ENCODE data around the gene MED28.

The MED28 gene

DNA sequence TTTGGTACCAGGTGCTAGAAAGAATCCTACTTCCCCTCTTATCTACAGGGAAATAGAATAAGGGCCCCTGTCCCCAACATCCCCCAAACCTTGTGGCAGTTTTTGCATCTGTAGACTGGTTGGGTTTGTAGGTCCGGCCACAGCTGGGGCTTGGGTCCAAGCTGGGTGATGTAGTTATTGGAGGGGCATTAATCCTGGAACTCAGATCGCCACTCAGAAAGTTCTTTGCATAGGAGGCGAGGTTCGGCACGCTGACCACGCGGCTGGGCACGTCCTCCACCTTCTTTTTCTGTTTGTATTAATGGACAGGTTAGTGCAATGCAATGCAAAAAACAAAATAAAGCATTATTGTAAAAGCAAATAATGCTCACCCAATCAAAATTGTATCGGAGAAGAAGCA is 19.2 kb downstream of the MED28 start (continued):
- TF ChIP-seq, protein P1, sequence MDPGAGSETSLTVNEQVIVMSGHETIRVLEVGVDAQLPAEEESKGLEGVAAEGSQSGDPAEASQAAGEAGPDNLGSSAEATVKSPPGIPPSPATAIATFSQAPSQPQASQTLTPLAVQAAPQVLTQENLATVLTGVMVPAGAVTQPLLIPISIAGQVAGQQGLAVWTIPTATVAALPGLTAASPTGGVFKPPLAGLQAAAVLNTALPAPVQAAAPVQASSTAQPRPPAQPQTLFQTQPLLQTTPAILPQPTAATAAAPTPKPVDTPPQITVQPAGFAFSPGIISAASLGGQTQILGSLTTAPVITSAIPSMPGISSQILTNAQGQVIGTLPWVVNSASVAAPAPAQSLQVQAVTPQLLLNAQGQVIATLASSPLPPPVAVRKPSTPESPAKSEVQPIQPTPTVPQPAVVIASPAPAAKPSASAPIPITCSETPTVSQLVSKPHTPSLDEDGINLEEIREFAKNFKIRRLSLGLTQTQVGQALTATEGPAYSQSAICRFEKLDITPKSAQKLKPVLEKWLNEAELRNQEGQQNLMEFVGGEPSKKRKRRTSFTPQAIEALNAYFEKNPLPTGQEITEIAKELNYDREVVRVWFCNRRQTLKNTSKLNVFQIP (CRISPR knock-in tag; IDR thresholded peaks at IDR 0.05; ENCODE audit: borderline replicate concordance, low read depth): no peak

DNA sequence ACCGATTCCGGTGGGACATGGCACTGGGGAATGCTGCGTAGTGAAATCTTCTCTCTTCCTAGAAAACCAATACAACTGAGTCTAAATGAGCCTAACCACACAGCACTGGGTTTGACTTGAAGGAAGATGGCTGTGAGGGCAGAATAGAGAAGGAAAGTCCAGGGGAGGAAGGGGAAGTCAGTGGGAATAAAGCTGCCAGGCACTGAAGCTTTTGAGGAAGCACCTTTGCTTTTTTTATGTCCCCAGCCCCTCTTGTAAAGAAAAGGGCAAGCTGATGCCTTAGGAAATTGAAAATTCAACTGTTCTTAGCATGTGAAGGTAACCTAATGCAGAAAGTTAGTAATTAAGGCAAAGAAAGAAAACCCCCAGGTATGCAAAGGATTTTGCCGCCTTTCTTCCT is 20.6 kb downstream of the MED28 start:
- no peak for ATAC-seq
- TF ChIP-seq SNAI2 (CRISPR knock-in tag; IDR thresholded peaks at IDR 0.05): no peak
- no peak for TF ChIP-seq ZFP3 (CRISPR knock-in tag; IDR thresholded peaks at IDR 0.05)
- TF ChIP-seq PPARA (CRISPR knock-in tag; IDR thresholded peaks at IDR 0.05; ENCODE audit: borderline replicate concordance): no peak
- no peak for TF ChIP-seq ZFP30 (CRISPR knock-in tag; IDR thresholded peaks at IDR 0.05)
- no peak for TF ChIP-seq ESRRG (CRISPR knock-in tag; IDR thresholded peaks at IDR 0.05)
- no peak for TF ChIP-seq GLIS3 (CRISPR knock-in tag; IDR thresholded peaks at IDR 0.05)
- TF ChIP-seq BACH2 (CRISPR knock-in tag; IDR thresholded peaks at IDR 0.05; ENCODE audit: borderline replicate concordance): no peak
- TF ChIP-seq TCF4 (CRISPR knock-in tag; IDR thresholded peaks at IDR 0.05; ENCODE audit: borderline replicate concordance): no peak
- no peak for TF ChIP-seq TOX (CRISPR knock-in tag; IDR thresholded peaks at IDR 0.05; ENCODE audit: borderline replicate concordance)
- no peak for TF ChIP-seq OSR1 (CRISPR knock-in tag; IDR thresholded peaks at IDR 0.05)
- TF ChIP-seq ARNTL (CRISPR knock-in tag; IDR thresholded peaks at IDR 0.05; ENCODE audit: borderline replicate concordance, low read depth): no peak

DNA sequence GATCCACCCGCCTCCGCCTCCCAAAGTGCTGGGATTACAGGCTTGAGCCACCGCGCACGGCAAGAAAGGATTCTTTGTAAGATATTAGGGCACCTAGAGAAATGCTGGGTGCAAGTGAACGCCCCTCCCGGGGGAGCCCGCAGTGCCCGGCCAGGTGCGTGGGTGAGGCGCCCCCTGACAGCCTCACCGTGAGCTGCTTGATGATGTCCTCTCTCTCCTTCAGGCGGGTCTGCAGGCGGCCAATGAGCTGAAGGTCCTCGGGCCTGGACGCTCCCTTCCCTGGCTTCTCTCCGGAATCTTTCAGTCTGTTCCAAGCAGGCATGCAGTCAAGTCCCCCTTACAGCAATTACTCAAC is 21.9 kb downstream of the MED28 start:
- no peak for TF ChIP-seq SNAI2 (CRISPR knock-in tag; IDR thresholded peaks at IDR 0.05)
- no peak for TF ChIP-seq ESRRG (CRISPR knock-in tag; IDR thresholded peaks at IDR 0.05)
- no peak for TF ChIP-seq BACH2 (CRISPR knock-in tag; IDR thresholded peaks at IDR 0.05; ENCODE audit: borderline replicate concordance)
- TF ChIP-seq RARB (CRISPR knock-in tag; IDR thresholded peaks at IDR 0.05): no peak
- TF ChIP-seq ZFP3 (CRISPR knock-in tag; IDR thresholded peaks at IDR 0.05): no peak
- TF ChIP-seq ISL1 (CRISPR knock-in tag; IDR thresholded peaks at IDR 0.05): no peak
- peak; percentile 31 for ATAC-seq

DNA sequence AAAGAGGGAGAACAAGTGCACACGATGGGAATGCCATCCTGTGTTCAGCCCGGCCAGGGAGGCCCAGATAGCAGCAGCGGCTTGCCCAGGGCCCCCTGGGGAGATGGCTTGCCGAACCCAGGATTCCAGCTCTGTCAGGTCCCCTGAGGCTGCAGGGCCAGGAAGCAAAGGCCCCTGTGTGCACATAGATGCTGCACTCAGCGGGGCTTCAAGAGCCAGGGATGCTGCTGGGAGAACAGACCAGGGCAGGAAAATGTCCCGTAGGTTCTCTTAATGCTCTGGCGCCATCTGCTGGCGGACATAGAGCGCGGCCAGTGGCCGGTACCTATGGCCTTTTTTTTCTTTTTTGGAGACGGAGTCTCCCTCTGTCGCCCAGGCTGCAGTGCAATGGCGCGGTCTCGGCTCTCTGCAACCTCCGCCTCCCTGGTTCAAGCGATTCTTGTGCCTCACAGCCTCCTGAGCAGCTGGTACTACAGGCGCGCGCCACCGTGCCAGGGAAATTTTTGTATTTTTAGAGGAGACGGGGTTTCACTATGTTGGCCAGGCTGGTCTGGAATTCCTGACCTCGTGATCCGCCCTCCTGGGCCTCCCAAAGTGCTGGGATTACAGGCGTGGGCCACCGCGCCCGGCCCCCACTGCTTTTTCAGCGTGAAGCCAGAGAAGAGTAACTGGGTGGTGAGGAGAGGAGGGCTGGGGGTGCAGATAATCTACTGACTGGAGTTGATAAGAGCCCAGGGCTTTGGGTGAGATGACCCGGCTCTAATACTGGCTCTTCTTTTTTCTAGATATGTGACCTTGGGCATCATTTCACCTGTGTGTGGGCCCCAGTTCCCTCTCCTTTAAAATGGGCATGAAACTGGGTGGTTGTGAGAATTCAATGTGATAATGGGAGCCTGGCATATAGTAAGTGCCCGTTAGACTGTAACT is 22.5 kb downstream of the MED28 start:
- peak; percentile 97 for ATAC-seq
- TF ChIP-seq ISL1 (CRISPR knock-in tag; IDR thresholded peaks at IDR 0.05) (no peak), ESRRG (CRISPR knock-in tag; IDR thresholded peaks at IDR 0.05) (no peak), ZNF565 (CRISPR knock-in tag; conservative IDR thresholded peaks at IDR 0.05; ENCODE audit: low read depth) (no peak), BACH2 (CRISPR knock-in tag; IDR thresholded peaks at IDR 0.05; ENCODE audit: borderline replicate concordance) (no peak), SNAI2 (CRISPR knock-in tag; IDR thresholded peaks at IDR 0.05) (no peak), RARB (CRISPR knock-in tag; IDR thresholded peaks at IDR 0.05) (no peak), PPARA (CRISPR knock-in tag; IDR thresholded peaks at IDR 0.05; ENCODE audit: borderline replicate concordance) (no peak)
- TF ChIP-seq, protein P2, sequence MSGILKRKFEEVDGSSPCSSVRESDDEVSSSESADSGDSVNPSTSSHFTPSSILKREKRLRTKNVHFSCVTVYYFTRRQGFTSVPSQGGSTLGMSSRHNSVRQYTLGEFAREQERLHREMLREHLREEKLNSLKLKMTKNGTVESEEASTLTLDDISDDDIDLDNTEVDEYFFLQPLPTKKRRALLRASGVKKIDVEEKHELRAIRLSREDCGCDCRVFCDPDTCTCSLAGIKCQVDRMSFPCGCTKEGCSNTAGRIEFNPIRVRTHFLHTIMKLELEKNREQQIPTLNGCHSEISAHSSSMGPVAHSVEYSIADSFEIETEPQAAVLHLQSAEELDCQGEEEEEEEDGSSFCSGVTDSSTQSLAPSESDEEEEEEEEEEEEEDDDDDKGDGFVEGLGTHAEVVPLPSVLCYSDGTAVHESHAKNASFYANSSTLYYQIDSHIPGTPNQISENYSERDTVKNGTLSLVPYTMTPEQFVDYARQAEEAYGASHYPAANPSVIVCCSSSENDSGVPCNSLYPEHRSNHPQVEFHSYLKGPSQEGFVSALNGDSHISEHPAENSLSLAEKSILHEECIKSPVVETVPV (CRISPR knock-in tag; IDR thresholded peaks at IDR 0.05): no peak
- TF ChIP-seq, protein P3, sequence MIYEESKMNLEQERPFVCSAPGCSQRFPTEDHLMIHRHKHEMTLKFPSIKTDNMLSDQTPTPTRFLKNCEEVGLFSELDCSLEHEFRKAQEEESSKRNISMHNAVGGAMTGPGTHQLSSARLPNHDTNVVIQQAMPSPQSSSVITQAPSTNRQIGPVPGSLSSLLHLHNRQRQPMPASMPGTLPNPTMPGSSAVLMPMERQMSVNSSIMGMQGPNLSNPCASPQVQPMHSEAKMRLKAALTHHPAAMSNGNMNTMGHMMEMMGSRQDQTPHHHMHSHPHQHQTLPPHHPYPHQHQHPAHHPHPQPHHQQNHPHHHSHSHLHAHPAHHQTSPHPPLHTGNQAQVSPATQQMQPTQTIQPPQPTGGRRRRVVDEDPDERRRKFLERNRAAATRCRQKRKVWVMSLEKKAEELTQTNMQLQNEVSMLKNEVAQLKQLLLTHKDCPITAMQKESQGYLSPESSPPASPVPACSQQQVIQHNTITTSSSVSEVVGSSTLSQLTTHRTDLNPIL (CRISPR knock-in tag; IDR thresholded peaks at IDR 0.05; ENCODE audit: low read depth): no peak
- TF ChIP-seq, protein P4, sequence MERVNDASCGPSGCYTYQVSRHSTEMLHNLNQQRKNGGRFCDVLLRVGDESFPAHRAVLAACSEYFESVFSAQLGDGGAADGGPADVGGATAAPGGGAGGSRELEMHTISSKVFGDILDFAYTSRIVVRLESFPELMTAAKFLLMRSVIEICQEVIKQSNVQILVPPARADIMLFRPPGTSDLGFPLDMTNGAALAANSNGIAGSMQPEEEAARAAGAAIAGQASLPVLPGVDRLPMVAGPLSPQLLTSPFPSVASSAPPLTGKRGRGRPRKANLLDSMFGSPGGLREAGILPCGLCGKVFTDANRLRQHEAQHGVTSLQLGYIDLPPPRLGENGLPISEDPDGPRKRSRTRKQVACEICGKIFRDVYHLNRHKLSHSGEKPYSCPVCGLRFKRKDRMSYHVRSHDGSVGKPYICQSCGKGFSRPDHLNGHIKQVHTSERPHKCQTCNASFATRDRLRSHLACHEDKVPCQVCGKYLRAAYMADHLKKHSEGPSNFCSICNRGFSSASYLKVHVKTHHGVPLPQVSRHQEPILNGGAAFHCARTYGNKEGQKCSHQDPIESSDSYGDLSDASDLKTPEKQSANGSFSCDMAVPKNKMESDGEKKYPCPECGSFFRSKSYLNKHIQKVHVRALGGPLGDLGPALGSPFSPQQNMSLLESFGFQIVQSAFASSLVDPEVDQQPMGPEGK (CRISPR knock-in tag; IDR thresholded peaks at IDR 0.05; ENCODE audit: borderline replicate concordance): no peak

DNA sequence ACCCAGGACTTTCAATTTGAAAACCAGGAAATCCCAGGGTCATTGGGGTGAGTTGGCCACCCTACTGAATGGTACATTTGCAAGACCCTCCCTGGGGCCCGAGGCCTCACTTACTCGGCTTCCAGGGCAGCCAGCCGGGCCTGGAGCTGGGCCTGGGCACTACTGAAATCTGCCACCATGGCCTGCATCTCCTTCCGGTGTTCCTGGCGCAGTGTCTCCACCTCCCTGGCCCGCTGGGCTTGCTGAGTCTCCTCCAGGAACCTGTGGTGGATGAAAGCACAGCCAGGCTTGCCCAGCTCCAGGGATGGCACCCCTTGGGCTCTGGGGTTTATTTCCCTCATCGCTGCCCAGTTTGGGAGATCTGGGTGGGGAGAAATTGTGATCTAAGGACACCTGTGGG is 24.7 kb downstream of the MED28 start:
- no peak for ATAC-seq
- TF ChIP-seq ARNTL (CRISPR knock-in tag; IDR thresholded peaks at IDR 0.05; ENCODE audit: borderline replicate concordance, low read depth) (no peak), ZFP3 (CRISPR knock-in tag; IDR thresholded peaks at IDR 0.05) (no peak), BACH2 (CRISPR knock-in tag; IDR thresholded peaks at IDR 0.05; ENCODE audit: borderline replicate concordance) (no peak), ZNF70 (CRISPR knock-in tag; IDR thresholded peaks at IDR 0.05) (no peak)
- TF ChIP-seq, protein P2 (CRISPR knock-in tag; IDR thresholded peaks at IDR 0.05): no peak

Data from SK-N-SH treated with all-trans-retinoic acid at 6 μM for 48 hours (cell line).